Hypothalamus (tissue), 51 donors: ENCODE measurements around the gene HMGCR.
A peak's percentile ranks its signal among the peaks of the same experiment; 100 is the strongest.
"Not testable (repeated sequence)": the region's sequence is repeated elsewhere in the genome, so short reads cannot be mapped to it uniquely, and the experiment has no call there.

Source experiments
- DNase-seq, 51 donors: peaks; one replicate each; lab custom pipeline; 2025; lab: John Stamatoyannopoulos, UW

Gene HMGCR

DNA sequence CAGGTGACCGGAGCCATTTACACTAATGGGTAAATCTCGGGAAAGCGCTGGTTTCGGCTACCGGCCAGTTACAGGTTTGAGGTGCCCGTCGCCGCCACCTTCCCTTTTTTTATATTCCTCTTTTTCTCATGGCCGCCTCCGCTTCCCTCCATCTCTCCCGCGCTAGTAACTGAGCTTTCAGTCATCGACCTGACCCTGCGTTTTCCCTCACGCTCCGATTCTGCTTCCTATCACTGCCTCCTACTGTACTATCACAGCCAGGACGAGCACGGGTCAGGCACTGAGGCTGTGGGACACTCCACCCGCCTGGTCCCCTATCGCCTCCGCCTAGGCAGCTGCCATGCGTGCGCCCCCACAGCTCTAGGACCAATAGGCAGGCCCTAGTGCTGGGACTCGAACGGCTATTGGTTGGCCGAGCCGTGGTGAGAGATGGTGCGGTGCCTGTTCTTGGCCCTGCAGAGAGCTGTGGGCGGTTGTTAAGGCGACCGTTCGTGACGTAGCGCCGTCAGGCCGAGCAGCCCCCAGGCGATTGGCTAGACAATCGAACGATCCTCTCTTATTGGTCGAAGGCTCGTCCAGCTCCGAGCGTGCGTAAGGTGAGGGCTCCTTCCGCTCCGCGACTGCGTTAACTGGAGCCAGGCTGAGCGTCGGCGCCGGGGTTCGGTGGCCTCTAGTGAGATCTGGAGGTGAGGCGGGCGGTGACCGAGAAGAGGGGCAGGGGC is at the start of gene HMGCR:
TSS of gene HMGCR (plus strand) at position 606 of the 722 bp plus-strand sequence. CDS start 5,386 bp downstream, outside the sequence.
- DNase-seq = peak; percentile 75 to 100 (median 99)

DNA sequence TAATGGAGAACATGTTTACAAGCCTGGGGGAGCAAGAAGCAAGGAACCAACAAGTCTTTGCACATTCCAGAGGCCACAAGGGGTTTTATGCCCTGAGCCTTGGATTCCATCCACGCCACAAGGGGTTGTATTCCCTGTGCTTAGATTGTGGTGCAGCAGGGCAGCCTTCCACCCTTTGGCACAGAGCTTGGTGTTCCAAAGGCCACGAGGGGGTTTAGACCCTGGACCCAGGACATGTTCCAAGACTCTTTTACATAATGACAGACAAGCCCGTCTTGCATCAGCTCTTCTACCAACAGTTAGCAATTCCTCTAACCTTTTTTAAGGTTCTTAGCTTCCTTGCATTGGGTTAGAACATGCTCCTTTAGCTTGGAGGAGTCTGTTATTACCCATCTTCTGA is 45.2 kb upstream of the HMGCR start:
- not testable (repeated sequence) for DNase-seq

DNA sequence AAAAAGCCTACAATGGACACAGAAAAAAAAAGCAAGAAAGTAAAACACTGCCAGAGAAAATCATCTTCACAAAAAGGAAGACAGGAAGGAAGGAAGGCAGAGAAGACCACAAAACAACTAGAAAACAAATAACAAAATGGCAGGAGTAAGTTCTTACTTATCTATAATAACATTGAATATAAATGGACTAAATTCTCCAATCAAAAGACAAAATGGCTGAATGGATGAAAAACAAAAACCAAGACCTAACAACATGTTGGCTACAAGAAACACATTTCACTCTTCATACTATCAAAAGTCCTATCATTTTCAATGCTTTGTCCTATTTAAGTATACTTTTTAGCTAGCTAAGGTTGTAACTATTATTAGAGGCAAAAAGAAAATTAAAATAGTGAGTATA is 36.9 kb upstream of the HMGCR start:
- DNase-seq = no peak

DNA sequence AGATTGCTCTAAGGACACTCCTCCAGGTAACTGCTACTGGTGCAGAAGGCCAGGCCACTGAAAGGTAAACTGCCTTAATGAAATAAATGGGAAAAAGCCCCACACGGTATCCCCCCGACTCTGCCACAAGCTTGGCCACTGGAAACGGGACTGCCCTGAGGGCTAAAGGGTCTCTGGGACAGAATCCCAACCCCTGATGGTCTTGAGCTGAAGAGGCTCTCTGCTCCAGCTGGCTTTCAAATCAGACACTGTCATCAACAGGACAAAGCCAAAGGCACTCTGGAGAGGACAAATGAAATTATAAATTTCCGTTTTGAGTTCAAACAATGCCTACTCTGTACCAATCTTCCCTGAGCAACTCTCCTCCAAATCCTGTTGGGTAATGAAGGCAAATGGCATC is 33.6 kb upstream of the HMGCR start:
- DNase-seq = no peak

DNA sequence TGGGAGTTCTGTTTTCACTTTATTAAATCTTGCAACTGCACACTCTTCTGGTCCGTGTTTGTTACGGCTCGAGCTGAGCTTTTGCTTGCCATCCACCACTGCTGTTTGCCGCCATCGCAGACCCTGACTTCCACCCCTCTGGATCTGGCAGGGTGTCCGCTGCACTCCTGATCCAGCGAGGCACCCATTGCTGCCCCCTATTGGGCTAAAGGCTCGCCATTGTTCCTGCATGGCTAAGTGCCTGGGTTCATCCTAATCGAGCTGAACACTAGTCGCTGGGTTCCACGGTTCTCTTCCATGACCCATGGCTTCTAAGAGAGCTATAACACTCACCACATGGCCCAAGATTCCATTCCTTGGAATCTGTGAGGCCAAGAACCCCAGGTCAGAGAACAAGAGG is 32.5 kb upstream of the HMGCR start:
- not testable (repeated sequence) for DNase-seq

DNA sequence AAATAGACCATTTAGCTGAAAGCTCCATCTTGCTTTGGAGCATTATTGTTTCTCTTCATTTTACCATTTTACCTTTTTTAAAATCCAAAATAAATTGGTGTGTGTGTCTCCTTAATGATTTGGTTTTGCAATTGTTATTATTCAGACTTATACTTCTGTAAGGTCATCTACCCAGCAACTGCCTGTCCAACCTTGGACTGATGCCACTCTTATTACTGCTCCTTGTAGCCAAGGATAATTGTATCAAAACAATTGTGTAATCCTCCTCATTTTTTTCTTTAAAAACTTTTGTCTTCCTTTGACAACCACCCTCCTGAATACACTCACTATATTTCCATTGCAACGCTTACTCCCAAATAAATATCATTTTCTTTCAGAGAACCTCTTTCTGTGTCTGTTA is 30.3 kb upstream of the HMGCR start:
- DNase-seq = no peak

DNA sequence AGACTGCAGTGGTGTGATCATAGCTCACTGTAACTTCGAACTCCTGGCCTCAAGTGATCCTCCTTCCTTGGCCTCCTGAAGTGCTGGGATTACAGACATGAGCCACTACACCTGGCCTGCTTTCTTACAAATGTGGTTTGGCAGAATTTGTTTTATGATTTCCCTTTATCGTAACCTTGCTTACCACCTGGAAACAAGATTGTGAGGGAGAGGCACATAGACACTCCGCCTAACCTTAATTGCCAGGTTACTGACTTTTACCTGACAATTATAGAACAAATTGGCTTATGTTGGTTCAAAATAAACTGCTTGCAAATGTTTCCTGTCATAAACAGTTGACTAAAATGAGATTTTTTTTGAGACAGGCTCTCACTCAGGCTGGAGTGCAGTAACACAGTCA is 26.8 kb upstream of the HMGCR start:
- no peak for DNase-seq

DNA sequence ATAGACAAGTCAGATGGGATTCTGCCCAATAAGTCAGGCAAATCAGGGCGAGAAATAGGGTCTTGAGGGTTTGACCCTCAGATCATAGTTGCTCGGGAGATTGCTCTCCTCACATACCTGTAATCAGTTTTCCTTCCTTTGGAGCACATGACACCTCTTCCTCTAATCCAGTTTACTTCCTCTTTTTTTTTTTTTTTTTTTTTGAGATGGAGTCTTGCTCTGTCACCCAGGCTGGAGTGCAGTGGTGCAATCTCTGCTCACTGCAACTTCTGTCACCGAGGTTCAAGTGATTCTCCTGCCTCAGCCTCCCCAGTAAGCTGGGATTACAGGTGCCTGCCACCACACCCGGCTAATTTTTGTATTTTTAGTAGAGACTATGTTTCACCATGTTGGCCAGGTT is 17.9 kb upstream of the HMGCR start:
- DNase-seq = not testable (repeated sequence)

DNA sequence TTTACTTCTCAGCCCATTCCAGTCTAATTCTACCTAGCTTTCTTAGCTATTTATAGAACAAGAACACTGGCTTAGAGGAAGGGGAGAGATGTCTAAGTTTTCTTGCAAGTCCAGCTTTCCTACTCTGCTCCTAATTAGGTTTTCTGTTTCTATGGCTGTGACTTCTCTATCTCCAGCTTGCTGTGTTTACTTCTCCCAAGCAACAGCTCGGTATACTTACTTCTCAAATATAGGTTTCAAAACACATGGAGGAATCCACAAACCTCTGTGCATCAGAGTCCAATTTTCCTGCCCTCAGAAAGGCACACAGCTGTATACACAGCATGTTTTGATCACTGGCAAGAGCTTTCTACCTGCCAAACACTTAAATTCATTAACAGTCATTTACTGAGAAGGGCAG is 17.4 kb upstream of the HMGCR start:
- no peak for DNase-seq

DNA sequence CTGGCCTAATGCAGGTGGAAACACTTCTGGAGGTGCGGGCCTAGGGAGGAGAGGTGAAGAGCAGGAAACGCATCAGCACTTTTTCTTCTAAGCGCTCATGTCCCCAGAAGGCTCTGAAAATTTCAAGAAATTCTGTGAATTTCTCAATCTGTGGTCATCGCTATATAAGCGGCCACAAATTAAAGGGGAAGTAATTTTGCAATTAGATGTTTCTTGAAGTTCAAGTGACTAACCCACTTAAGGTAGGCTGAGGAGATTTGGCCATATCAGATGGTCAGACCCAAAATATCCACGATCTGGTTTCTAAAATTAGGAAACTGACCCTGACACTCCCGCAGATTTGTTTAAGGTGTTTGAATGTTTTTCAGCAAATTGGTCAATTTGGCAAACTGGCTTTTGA is 16.6 kb upstream of the HMGCR start:
- no peak for DNase-seq

DNA sequence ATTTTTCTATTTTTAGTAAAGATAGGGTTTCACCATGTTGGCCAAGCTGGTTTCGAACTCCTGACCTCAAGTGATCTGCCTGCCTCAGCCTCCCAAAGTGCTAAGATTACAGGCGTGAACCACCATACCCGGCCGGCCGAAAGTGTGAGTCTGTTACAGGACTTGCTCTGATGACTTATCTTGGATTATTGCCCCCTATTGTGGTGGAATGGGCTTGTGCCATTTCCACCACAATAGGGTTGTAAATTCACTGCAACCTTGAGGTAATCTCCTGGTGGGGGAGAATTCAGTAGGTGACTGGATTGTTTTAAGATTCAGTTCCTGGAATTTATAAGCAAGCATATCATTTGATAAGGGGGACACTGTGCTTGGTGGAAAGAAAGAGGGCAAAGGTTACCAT is 15.0 kb upstream of the HMGCR start:
- no peak for DNase-seq

DNA sequence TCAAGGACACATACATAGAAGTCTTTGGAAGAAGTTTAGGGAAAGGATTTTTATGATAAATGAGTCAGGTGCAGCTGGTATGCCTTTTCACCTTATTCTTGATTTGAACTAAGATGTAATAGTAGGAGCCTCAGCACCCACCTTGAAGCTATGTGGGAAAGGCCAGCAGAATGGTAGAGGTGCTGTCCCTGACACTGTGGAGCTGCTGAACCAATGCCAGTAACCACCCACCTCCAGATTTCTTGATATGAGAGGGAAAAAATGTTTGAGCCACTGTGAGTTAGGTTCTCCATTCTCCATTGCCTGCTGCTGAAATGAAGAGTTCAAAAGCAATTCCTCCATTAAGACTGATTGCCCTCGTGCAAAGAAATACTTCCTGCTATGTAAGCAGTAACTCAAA is 12.2 kb upstream of the HMGCR start:
- no peak for DNase-seq

DNA sequence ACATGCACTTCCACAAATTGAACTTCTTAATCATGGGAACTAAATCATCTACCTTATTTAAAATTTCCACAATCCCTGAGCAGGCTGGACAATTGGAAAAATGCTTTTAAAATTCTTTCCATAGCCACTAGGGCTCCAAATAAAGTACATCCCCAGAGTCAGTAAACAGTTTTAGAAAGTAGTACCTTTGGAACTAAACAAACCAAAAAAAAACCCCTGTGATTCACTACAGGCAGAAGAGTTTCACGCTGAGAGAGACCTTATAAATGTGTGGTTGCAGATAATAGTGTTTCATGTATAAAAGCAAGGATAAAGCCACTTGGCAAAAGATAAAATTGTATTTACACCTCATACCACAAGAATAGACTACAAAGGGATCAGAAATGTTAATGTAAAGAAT is 11.8 kb upstream of the HMGCR start:
- no peak for DNase-seq

DNA sequence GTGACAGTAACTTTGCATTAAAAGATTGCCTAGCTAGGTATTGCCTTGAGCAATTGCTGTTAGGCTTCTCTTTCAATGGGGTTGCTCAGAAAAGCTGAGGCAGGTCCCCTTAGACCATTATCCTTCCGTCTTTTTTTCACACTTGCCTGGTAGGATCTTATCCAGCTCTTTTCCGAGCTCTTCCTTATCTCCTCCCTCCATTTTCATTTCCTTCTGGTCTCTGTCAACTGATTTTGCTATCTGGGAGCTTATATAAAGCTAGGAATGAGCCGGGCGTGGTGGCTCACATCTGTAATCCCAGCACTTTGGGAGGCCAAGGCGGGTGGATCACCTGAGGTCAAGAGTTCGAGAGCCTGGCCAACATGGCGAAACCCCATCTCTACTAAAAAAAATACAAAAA is 6.6 kb upstream of the HMGCR start:
- DNase-seq = no peak

DNA sequence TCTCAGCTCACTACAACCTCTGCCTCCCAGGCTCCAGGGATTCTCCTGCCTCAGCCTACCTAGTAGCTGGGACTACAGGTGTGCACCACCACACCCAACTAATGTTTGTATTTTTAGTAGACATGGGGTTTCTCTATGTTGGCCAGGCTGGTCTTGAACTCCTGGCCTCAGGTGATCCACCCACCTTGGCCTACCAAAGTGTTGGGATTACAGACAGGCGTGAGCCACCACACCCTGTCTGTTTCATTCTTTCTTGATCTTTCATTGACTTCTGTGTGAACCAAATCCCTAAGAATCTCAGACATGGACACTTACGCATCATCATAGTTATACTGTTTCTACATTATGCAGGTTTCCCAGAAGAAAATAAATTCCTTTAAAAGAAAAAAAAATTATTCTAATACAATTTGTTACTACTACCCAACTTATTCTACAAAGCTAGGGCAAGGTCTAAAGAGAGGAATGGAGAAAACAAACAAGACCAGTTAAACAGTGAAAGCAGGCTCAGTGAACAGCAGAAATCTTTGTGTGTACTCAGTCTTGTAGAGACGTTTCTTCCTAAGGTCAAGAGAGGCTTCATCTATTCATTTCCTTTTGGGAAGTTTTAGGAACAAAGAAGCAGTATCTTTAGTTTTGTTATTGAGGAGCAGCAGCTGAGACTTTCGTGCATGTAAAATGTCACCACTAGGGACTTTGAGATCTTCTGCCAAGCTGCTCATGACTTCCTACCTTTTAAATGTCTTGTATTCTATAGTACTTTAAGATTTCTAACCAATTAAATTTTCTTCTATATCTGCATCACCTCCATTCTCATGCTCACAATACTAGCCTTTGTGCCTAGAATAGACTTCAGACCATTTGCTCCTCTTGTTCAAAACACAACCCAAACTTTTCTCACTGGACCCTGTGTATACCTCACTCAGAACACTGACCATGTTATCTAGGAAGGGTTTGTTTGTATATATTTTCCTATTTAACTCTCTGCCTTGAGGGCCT is 5.6 kb upstream of the HMGCR start:
- no peak for DNase-seq

DNA sequence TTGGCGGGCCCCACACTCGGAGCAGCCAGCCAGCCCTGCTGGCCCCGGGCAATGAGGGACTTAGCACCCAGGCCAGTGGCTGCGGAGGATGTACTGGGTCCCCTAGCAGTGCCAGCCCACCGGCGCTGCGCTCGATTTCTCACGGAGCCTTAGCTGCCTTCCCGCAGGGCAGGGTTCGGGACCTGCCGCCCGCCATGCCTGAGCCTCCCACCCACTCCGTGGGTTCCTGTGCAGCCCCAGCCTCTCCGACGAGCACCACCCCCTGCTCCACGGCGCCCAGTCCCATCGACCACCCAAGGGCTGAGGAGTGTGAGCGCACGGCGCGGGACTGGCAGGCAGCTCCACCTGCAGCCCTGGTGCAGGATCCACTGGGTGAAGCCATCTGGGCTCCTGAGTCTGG is 3.3 kb upstream of the HMGCR start:
- not testable (repeated sequence) for DNase-seq

DNA sequence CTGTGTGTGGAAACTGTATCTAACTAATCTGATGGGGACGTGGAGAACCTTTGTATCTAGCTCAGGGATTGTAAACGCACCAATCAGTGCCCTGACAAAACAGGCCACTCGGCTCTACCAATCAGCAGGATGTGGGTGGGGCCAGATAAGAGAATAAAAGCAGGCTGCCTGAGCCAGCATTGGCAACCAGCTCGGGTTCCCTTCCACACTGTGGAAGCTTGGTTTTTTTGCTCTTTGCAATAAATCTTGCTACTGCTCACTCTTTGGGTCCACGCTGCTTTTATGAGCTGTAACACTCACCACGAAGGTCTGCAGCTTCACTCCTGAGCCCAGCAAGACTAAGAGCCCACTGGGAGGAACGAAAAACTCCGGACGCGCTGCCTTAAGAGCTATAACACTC is 2.6 kb upstream of the HMGCR start:
- DNase-seq = not testable (repeated sequence)

DNA sequence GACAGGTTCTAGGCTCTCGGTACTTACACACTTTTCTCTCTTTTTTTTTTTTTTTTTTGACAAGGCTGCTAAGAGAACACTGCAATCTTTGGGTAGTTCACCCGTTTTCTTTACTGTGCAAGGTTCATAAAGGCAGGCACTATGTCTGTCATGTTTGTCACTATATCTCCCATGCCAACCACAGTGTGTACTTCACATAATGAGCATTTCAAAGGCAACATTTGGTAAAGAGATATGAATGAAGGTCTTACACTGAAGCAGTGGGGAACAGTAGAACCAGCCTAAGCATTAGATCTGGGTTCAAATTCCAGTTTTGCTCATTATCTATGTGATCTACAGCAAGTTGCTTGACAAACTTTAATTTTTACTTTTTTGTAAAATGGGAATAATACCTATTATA is 1.5 kb upstream of the HMGCR start:
- no peak for DNase-seq

DNA sequence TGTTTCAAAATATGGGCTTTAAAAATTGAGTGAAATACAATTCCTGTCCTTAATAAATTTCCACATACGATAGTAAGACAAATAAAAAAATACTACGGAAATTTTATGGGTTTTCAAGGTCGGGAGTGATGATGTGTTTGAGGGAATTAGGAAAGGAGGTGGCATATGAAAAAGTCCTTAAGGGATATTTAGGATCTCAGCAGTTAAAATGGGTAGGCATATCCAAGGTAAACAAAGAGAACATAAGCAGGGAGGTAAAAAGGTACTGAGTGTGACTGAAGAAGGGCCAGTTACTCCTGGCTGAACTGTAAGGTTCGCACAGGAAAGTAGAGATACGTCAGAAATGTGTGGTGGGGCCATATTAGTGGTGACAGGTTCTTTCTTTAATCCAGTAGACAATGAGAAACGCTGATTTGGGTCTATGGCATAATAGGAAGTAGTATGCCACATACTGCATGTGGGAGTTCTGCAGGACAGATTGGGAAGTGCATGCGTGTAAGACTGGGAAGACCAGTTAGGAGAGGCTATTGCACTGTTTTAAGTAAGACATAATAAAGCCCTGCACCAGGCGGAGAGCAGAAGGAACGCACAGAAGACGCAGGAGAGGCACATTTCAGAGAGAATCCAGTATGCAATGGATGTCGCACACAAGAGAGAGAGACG is 937 bp upstream of the HMGCR start:
- peak in 8 of 51 donors; percentile 9 to 85 (median 37) for DNase-seq

DNA sequence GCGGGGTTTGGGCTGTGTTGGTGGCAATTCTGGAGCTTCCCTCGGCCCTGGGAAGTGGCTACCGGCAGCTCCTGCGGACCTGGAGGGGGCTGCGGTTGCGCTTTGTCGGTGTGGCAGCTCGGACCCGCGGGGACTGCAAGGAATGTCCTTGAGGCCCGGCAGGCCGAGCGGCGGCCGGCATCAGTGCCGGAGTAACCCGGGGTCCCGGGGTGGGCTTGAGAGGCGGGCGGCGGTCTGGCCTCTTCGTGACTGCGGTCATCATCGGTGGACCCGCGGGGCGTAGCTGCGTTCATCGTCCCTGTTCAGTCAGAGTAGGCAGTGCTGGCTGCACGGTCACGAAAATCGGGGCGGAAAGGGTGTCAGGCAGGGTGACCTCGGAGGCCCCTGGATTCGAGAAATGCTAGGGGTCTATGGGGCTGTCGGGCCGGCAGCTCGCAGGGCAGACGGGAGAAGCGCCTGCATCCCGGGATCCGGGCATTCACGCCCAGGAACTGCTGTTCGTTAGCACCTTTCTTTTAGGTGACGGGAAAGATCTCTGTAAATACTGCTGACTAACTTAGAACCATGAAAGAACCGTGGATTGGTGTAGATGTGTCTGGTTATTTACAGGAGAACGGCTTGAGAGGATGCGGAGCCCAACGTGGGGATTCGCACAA is 474 bp downstream of the HMGCR start:
- DNase-seq = peak in 34 of 51 donors; percentile 6 to 68 (median 54)

DNA sequence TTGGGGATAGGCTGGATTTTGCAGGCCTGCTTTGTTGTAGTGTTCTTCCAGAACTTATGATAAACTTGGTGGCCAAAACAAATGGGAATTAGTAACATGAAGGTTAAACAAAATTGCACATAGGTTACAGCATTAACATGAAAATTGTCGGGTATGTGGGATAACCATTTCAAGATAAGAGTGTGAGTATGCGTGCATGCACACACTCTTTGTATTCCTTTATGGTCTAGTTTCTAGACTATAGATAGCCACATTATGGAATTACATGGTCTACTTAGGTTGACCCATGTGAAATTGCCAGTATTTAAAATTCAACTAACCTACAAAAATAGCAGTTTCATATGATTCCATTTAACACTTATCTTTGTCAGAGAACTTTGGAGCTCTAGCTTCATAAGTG is 1.4 kb downstream of the HMGCR start:
- no peak for DNase-seq
